GM23248 (cell line): ENCODE results near the gene GKN2. TPM values are rescaled to one million over a fixed set of nuclear protein-coding genes. Genes with fewer than 3 reads are reported as not detected.
A peak's percentile ranks its signal among the peaks of the same experiment; 100 is the strongest.

Source experiments
- DNase-seq: peaks from one replicate; pipeline ENCODE4 v3.0.0-alpha.2; 2015
- H2AFZ ChIP-seq: fragments of 200-600 bp; sonication (generic); 2 replicates; pipeline ENCODE4 v1.6.1; 2016; ENCODE audit warnings: antibody characterized with exemption
- H3F3A ChIP-seq: fragments of 200-600 bp; sonication (generic); 2 replicates; pipeline ENCODE4 v1.6.1; 2016; ENCODE audit warnings: mild to moderate bottlenecking, antibody characterized with exemption, mixed run types; ENCODE audit not compliant: insufficient read depth
- H3K27ac ChIP-seq: fragments of 200-600 bp; sonication (generic); 2 replicates; pipeline ENCODE4 v1.5.1; 2016; ENCODE audit warnings: mild to moderate bottlenecking
- H3K27me3 ChIP-seq: fragments of 200-600 bp; sonication (generic); replicated peaks from 2 replicates; pipeline ENCODE4 v1.6.1; 2016; ENCODE audit warnings: mild to moderate bottlenecking; ENCODE audit not compliant: insufficient read depth
- H3K36me3 ChIP-seq: fragments of 200-600 bp; sonication (generic); 2 replicates; pipeline ENCODE4 v1.6.1; 2016; ENCODE audit warnings: low read depth, mild to moderate bottlenecking
- H3K4me1 ChIP-seq: fragments of 200-600 bp; sonication (generic); 2 replicates; pipeline ENCODE4 v1.6.1; 2016; ENCODE audit warnings: mild to moderate bottlenecking; ENCODE audit not compliant: insufficient read depth
- H3K4me2 ChIP-seq: fragments of 200-600 bp; sonication (generic); one replicate; pipeline ENCODE4 v1.6.1; 2016; ENCODE audit warnings: mild to moderate bottlenecking; ENCODE audit not compliant: unreplicated experiment
- H3K4me3 ChIP-seq: fragments of 200-600 bp; sonication (generic); 2 replicates; pipeline ENCODE4 v1.5.1; 2016; ENCODE audit warnings: mild to moderate bottlenecking
- H3K79me2 ChIP-seq: fragments of 200-600 bp; sonication (generic); 2 replicates; pipeline ENCODE4 v1.6.1; 2016; ENCODE audit warnings: mild to moderate bottlenecking; ENCODE audit not compliant: insufficient read depth
- H3K9ac ChIP-seq: fragments of 200-600 bp; sonication (generic); 2 replicates; pipeline ENCODE4 v1.6.1; 2016; ENCODE audit warnings: mild to moderate bottlenecking
- H3K9me2 ChIP-seq: fragments of 200-600 bp; sonication (generic); 2 replicates; pipeline ENCODE4 v1.6.1; 2016; ENCODE audit warnings: mixed run types, mild to moderate bottlenecking, moderate library complexity; ENCODE audit not compliant: insufficient read depth
- H3K9me3 ChIP-seq: fragments of 200-600 bp; sonication (generic); one replicate; pipeline ENCODE4 v1.6.1; 2017; ENCODE audit warnings: low read depth
- H4K20me1 ChIP-seq: fragments of 200-600 bp; sonication (generic); 2 replicates; pipeline ENCODE4 v1.6.0; 2016; ENCODE audit not compliant: insufficient read depth
- EZH2 ChIP-seq: fragments of 200-600 bp; sonication (generic); IDR thresholded peaks from 2 replicates; pipeline ENCODE4 v1.6.1; 2018; ENCODE audit warnings: antibody characterized with exemption, mild to moderate bottlenecking; ENCODE audit not compliant: insufficient read depth, poor library complexity, severe bottlenecking
- EZH2phosphoT487 ChIP-seq: fragments of 200-600 bp; sonication (generic); IDR thresholded peaks from 2 replicates; pipeline ENCODE4 v1.6.1; 2018; ENCODE audit warnings: antibody characterized with exemption, moderate library complexity, mild to moderate bottlenecking, low read depth; ENCODE audit not compliant: insufficient read depth
- WGBS, 2 experiments: methylation state at CpG; one replicate each; pipeline ENCODE4 v1.1.6; 2015 to 2017; ENCODE audit warnings: low lambda C conversion rate in 2 of 2, low coverage in 1 of 2; ENCODE audit errors: missing lambda C conversion rate in 2 of 2; 5-methylcytosine and 5-hydroxymethylcytosine counted together
- in situ Hi-C: fragments of 300-500 bp; cut with MboI; formaldehyde crosslinking; loops from 2 replicates; pipeline ENCODE4 v1.15.0; 2020
- polyA plus RNA-seq: library from polyadenylated mRNA; unstranded; fragments of >200 nt; fragmentation: Nextera tagmentation; extraction: Ambion mirVana; gene quantifications from 2 replicates; pipeline ENCODE4 v1.2.1, GENCODE V29; 2016
- total RNA-seq: library from RNA; depleted of rRNA; stranded (reverse); fragments of >200 nt; shearing (Covaris generic); gene quantifications from 2 replicates; pipeline ENCODE4 v1.2.3, GENCODE V29; 2014

The GKN2 gene
- total and polyA plus RNA-seq, 2 experiments from 2014 or later: not detected

DNA sequence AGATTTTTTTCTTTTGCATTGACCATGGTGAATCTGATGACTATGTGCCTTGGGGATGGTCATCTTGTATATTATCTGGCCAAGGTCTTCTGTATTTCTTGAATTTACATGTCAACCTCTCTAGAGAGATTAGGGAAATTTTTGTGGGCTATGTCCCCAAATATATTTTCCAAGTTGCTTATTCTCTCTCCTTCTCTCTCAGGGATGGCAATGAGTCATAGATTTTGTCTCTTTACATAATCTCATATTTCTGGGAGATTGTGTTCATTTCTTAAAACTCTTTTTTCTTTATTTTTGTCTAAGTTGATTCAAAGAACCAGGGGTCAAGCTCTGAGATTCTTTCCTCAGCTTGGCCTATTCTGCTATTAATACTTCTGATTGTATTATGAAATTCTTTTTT lies 9.9 kb downstream of the GKN2 start:
- H3K9me3 ChIP-seq: no peaks in the 10 kb centered on the region
- no peak overlapping the region for H3K9ac ChIP-seq
- no peak overlapping the region for H2AFZ ChIP-seq
- H3K27ac ChIP-seq: no peak overlapping the region
- H3K27me3 ChIP-seq: no peaks in the 10 kb centered on the region
- no peak for DNase-seq
- no peaks in the 10 kb centered on the region for H3K36me3 ChIP-seq
- no peaks in the 10 kb centered on the region for H3K9me2 ChIP-seq
- H4K20me1 ChIP-seq: no peaks in the 10 kb centered on the region
- H3K4me1 ChIP-seq: peaks cover 2% of the 10 kb centered on the region; the same call in 1 of the 2 replicates
- TF ChIP-seq EZH2phosphoT487 (no peak), EZH2 (no peak)
- no peak overlapping the region for H3K4me2 ChIP-seq
- H3F3A ChIP-seq: no peaks in the 10 kb centered on the region
- H3K79me2 ChIP-seq: no peaks in the 10 kb centered on the region
- H3K4me3 ChIP-seq: no peak overlapping the region
- in situ Hi-C loops: no loop called here

DNA sequence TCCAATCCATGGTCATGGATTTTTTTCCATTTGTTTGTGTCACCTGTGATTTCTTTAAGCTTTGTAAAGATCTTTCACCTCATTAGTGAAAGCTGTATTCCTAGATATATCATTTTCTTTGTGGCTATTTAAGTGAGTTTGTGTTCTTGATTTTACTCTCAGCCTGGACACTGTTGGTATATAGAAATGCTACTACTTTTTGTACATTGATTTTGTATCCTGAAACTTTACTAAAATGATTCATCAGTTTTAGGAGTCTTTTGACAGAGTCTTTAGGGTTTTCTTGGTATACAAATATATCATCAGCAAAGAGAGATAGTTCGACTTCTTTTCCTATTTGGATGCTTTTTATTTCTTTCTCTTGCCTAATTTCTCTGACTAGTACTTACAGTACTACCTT lies 12.3 kb downstream of the GKN2 start:
- Histone ChIP-seq H3K9me3 (no peaks in the 10 kb centered on the region), H3K9ac (no peak overlapping the region), H4K20me1 (no peaks in the 10 kb centered on the region), H3K4me3 (no peak overlapping the region), H3K4me1 (peaks cover 23% of the 10 kb centered on the region), H2AFZ (no peak overlapping the region), H3K79me2 (no peaks in the 10 kb centered on the region), H3K9me2 (no peaks in the 10 kb centered on the region), H3F3A (peaks cover 5% of the 10 kb centered on the region; the same call in 1 of the 2 replicates), H3K27me3 (no peaks in the 10 kb centered on the region), H3K27ac (no peak overlapping the region), H3K36me3 (no peaks in the 10 kb centered on the region), H3K4me2 (no peak overlapping the region)
- WGBS, 2 experiments: 55 to 65% methylated on average over 1 of the region's 1 CpG
- no peak for DNase-seq
- TF ChIP-seq EZH2phosphoT487: no peak
- in situ Hi-C loops: no loop called here

DNA sequence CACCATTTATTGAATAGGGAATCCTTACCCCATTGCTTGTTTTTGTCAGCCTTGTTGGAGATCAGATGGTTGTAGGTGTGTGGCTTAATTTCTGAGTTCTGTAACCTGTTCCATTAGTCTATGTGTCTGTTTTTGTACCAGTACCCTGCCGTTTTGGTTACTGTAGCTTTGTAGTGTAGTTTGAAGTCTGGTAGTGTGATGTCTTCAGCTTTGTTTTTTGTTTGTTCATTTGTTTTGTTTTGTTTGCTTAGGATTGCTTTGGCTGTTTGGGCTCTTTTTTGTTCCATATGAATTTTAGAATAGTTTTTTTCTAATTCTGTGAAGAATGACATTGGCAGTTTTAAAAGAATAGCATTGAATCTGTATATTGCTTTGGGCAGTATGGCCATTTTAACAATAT lies 12.7 kb downstream of the GKN2 start:
- Histone ChIP-seq H4K20me1 (no peaks in the 10 kb centered on the region), H3K27ac (no peak overlapping the region), H3K9me2 (no peaks in the 10 kb centered on the region), H3K4me2 (no peak overlapping the region), H3F3A (peaks cover 5% of the 10 kb centered on the region; the same call in 1 of the 2 replicates), H3K27me3 (no peaks in the 10 kb centered on the region), H3K36me3 (no peaks in the 10 kb centered on the region), H3K4me1 (peaks cover 23% of the 10 kb centered on the region), H2AFZ (no peak overlapping the region), H3K9ac (no peak overlapping the region), H3K9me3 (no peaks in the 10 kb centered on the region), H3K79me2 (no peaks in the 10 kb centered on the region), H3K4me3 (no peak overlapping the region)
- in situ Hi-C loops: no loop called here
- TF ChIP-seq EZH2phosphoT487 (no peak), EZH2 (no peak)
- WGBS, 2 experiments: 92 to 93% methylated on average over 1 of the region's 1 CpG
- DNase-seq: no peak

DNA sequence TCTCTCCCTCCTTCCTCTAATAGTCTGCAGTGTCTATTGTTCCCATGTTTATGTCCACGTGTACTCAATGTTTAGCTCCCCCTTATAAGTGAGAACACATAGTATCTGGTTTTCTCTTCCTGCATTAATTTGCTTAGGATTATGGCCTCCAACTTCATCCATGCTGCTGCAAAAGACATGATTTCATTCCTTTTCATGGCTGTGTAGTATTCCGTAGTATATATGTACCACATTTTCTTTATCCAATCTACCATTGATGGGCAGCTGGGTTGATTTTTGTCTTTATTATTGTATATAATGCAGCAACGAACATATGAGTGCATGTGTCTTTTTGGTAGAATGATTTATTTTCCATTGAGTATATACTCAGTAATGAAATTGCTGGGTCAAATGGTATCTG lies 13.8 kb downstream of the GKN2 start:
- no peak overlapping the region for H3K9ac ChIP-seq
- WGBS, 2 experiments: 84 to 86% methylated on average over 3 of the region's 3 CpGs
- TF ChIP-seq EZH2: no peak
- no peak for TF ChIP-seq EZH2phosphoT487

DNA sequence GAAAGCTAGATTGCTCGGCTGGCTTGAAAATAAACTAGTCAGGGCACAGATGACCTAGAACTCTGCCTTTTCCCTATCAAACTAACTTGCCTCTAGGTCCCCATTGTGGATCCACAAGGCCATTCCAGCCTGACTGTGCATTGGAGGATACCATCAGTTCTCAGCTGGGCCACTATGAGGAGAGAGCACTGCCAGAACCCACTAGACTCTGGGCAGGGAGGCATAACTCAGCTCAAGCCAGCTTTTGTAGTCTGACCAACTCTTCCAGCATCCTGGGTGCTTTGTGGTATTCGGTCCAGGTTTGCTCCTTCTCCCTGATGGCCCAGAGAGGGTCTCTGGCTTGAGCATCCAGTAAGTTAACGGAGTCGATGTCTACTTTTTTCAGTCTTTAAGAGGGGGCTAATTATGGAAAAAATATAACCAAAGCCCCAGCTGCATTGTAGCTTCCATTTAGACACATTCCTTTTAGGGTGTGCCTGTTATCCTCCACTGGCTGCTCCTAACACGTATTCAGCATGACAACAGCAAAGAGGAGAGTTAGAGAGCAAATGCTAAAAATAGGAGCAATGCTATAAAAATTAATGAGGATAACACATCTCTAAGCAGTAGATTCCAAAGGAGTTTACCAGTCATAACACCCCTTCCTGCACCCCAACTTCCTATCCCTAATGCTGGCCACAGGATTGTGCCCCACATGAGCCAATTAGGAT lies 15.2 kb downstream of the GKN2 start:
- H3K27ac ChIP-seq: peak overlapping the region; percentile 4; the same call in 1 of the 2 replicates
- H4K20me1 ChIP-seq: no peaks in the 10 kb centered on the region
- H3K4me1 ChIP-seq: peaks cover 23% of the 10 kb centered on the region
- H3K9me3 ChIP-seq: no peaks in the 10 kb centered on the region
- H3K9me2 ChIP-seq: no peaks in the 10 kb centered on the region
- in situ Hi-C loops: no loop called here
- no peaks in the 10 kb centered on the region for H3K79me2 ChIP-seq
- peak; percentile 41 for DNase-seq
- H3F3A ChIP-seq: peaks cover 5% of the 10 kb centered on the region; the same call in 1 of the 2 replicates
- no peak overlapping the region for H3K4me3 ChIP-seq
- TF ChIP-seq EZH2: no peak
- no peak for TF ChIP-seq EZH2phosphoT487
- H3K9ac ChIP-seq: no peak overlapping the region
- 58 to 70% methylated on average over 5 of the region's 5 CpGs for WGBS, 2 experiments
- H3K27me3 ChIP-seq: no peaks in the 10 kb centered on the region
- H3K4me2 ChIP-seq: no peak overlapping the region
- H2AFZ ChIP-seq: no peak overlapping the region; the same call in 1 of the 2 replicates
- H3K36me3 ChIP-seq: no peaks in the 10 kb centered on the region

More for the DNA sequence above, 13.8 kb downstream of the GKN2 start:
- Histone ChIP-seq H3K36me3 (no peaks in the 10 kb centered on the region), H3F3A (peaks cover 5% of the 10 kb centered on the region; the same call in 1 of the 2 replicates), H3K4me3 (no peak overlapping the region), H3K4me1 (peaks cover 23% of the 10 kb centered on the region), H3K79me2 (no peaks in the 10 kb centered on the region), H3K9me3 (no peaks in the 10 kb centered on the region), H4K20me1 (no peaks in the 10 kb centered on the region), H3K9me2 (no peaks in the 10 kb centered on the region), H2AFZ (no peak overlapping the region), H3K4me2 (no peak overlapping the region), H3K27me3 (no peaks in the 10 kb centered on the region), H3K27ac (no peak overlapping the region)
- in situ Hi-C loops: no loop called here
- DNase-seq: no peak
